ENCODE results near the gene PCGF3. TPM values are rescaled to one million over a fixed set of nuclear protein-coding genes. Genes with fewer than 3 reads are reported as not detected.
"Not testable (repeated sequence)": the region's sequence is repeated elsewhere in the genome, so short reads cannot be mapped to it uniquely, and the experiment has no call there.

PCGF3 gene
- total and polyA plus RNA-seq, 12 donors = 17.5 to 50.8 (median 21.9) TPM

DNA sequence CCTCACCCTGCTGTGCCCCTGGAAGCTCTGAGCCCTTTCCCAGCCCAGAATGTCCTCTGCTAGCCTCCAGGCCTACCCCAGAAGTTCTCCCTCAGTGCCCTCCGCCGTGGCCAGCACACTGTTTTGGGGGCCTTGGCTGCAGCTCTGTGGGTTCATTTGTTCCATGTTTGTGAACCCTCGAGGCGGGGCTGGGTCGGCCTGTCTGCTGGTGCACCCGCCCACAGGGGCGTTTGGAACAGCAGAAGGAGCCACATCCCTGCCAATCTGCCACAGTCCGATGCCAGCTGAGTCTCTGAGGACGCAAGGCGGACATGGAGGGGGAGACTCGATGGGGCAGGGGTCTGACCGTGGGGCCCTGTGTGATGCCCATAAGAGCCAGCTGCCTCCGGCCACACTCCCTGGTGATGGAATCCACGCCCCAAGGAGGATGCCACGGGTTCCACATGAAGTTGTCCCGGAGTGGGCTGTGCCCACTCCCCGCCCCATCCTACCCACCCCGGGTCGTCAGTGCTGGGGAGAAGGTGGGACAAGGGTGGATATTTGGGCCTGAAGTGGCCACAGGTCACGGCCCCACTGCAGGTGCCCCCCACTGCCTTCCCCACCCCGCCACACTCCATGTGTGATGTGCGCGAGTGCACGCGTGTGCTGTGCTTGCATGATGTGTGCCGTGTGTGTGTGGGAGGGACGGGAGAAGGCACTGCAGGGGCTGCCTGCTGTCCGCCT, 38.6 kb upstream of the PCGF3 start:
- 82 to 90% methylated on average over 28 of the region's 28 CpGs for WGBS, 2 donors
- DNase-seq (no peak), ATAC-seq (peak in 1 of 8 donors; percentile 2)
- Histone ChIP-seq H3K9me3 (no peaks in the 10 kb centered on the region), H3K4me3 (no peak overlapping the region), H3K27me3 (peaks cover 0 to 17% (median 2%) of the 10 kb centered on the region in 7 donors), H3K4me1 (peaks cover 0 to 19% (median 8%) of the 10 kb centered on the region in 9 donors), H3K36me3 (peaks cover 0 to 20% (median 10%) of the 10 kb centered on the region in 9 donors), H3K27ac (no peak overlapping the region)
- intact Hi-C loops (cut with DNase I) = no loop called here
- TF ChIP-seq, protein P1, sequence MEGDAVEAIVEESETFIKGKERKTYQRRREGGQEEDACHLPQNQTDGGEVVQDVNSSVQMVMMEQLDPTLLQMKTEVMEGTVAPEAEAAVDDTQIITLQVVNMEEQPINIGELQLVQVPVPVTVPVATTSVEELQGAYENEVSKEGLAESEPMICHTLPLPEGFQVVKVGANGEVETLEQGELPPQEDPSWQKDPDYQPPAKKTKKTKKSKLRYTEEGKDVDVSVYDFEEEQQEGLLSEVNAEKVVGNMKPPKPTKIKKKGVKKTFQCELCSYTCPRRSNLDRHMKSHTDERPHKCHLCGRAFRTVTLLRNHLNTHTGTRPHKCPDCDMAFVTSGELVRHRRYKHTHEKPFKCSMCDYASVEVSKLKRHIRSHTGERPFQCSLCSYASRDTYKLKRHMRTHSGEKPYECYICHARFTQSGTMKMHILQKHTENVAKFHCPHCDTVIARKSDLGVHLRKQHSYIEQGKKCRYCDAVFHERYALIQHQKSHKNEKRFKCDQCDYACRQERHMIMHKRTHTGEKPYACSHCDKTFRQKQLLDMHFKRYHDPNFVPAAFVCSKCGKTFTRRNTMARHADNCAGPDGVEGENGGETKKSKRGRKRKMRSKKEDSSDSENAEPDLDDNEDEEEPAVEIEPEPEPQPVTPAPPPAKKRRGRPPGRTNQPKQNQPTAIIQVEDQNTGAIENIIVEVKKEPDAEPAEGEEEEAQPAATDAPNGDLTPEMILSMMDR (IDR thresholded peaks at IDR 0.05) = no peak

DNA sequence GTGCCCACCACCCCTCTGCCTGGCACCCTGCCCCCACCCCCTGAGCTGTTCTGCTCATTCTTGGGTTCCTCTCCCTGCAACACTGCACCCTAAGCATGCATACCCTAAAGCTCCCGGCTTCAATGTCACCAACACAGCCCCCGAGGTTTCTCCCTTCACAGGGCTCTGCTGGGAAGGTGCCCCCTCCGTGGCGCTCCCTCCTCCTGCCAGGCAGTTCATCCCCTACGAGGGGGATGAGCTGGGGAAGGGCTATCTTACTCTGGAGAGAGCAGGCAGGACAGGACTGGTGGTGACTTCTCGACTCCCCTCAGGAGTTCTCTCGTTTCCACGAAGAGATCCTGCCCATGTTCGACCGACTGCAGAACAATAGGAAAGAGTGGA, 38.1 kb upstream of the PCGF3 start:
- Histone ChIP-seq H3K27me3 (peaks cover 0 to 17% (median 2%) of the 10 kb centered on the region in 7 donors), H3K36me3 (peaks cover 0 to 26% (median 16%) of the 10 kb centered on the region in 9 donors), H3K4me3 (no peak overlapping the region), H3K4me1 (peaks cover 0 to 19% (median 9%) of the 10 kb centered on the region in 9 donors), H3K27ac (no peak overlapping the region), H3K9me3 (no peaks in the 10 kb centered on the region)
- WGBS, 2 donors = 57 to 64% methylated on average over 10 of the region's 10 CpGs
- TF ChIP-seq, protein P1 (IDR thresholded peaks at IDR 0.05) = no peak
- intact Hi-C loops (cut with DNase I) = no loop called here
- DNase-seq = no peak
- peak in 1 of 8 donors; percentile 12 for ATAC-seq

DNA sequence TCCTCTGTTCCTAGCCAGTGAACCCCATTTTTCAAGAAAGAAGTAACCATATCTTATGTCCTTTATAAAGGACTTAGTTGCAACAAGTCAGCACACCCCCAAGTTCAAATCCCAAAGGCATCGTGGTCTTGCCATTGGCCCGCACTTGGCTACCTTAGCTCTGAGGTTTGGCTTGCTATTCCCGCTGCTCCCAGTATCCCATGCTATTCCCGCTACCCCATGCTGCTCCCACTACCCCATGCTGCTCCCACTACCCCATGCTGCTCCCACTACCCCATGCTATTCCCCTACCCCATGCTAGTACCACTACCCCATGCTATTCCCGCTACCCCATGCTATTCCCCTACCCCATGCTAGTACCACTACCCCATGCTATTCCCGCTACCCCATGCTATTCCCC, 37.4 kb upstream of the PCGF3 start:
- peaks cover 0 to 32% (median 17%) of the 10 kb centered on the region in 9 donors for H3K36me3 ChIP-seq
- H3K4me1 ChIP-seq = peaks cover 3 to 22% (median 15%) of the 10 kb centered on the region in 9 donors
- ATAC-seq; DNase-seq; H3K4me3 ChIP-seq; H3K9me3 ChIP-seq; H3K27ac ChIP-seq; intact Hi-C loops (cut with DNase I): not testable (repeated sequence)
- peaks cover 0 to 13% (median 2%) of the 10 kb centered on the region in 7 donors for H3K27me3 ChIP-seq
- 89 to 97% methylated on average over 6 of the region's 6 CpGs for WGBS, 2 donors

DNA sequence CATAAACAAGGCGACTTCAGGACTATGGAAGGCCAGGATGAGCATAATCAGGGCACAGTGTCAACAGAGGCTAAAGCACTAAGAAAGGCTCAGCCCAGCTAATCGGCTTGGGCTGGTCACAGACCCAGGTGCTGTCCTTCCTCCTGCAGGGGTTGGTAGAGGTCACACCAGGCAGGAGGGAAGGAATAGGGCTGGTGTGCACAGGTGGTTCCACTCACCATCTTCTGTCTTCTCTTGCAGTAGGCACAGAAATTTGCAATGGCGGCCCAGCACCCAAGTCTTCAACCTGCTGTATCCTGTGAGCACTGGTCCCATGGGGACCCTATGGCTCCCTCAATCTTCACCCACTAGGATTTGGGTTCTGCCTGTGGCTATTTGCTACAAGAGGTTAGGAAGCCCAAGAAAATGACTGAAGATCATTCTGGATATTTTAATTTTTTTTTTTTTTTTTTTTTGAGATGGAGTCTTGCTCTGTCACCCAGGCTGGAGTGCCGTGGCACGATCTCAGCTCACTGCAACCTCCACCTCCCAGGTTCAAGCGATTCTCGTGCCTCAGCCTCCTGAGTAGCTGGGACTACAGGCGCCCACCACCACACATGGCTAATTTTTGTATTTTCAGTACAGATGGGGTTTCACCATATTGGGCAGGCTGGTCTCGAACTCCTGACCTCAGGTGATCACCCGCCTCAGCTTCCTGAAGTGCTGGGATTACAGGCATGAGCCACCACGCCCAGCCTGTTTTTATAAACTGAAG, 35.6 kb upstream of the PCGF3 start:
- H3K27me3 ChIP-seq; DNase-seq; intact Hi-C loops (cut with DNase I); H3K4me3 ChIP-seq; ATAC-seq; H3K27ac ChIP-seq; H3K9me3 ChIP-seq: not testable (repeated sequence)
- WGBS, 2 donors = 95% methylated on average over 11 of the region's 11 CpGs
- H3K36me3 ChIP-seq = peaks cover 0 to 32% (median 17%) of the 10 kb centered on the region in 9 donors
- H3K4me1 ChIP-seq = peaks cover 5 to 18% (median 14%) of the 10 kb centered on the region in 9 donors

DNA sequence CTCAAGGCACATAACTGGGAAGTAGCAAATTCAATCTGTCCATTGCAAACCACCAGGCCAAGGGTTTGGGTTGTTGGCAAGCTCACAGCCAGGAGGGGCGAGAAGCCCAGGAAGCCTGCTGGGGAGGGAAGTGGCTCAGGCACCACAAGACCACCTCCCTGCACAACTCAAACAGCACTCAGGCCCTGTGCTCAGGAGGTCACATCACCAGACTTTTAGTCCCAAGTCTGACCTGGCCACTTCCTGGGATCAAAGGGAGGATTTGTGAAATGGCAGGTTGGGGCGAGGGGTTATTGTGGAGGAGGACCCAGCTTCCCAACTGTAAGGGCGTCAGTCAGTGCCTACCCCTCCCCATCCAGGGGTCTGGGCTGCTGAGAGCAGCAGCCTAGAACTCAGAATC, 33.9 kb upstream of the PCGF3 start:
- TF ChIP-seq, protein P1 (IDR thresholded peaks at IDR 0.05) = no peak
- Histone ChIP-seq H3K4me1 (peaks cover 5 to 31% (median 26%) of the 10 kb centered on the region in 9 donors), H3K27me3 (no peaks in the 10 kb centered on the region), H3K9me3 (no peaks in the 10 kb centered on the region), H3K4me3 (no peak overlapping the region), H3K36me3 (peaks cover 0 to 32% (median 17%) of the 10 kb centered on the region in 9 donors), H3K27ac (no peak overlapping the region)
- ATAC-seq = no peak
- WGBS, 2 donors = 94 to 96% methylated on average over 3 of the region's 3 CpGs
- intact Hi-C loops (cut with DNase I) = no loop called here
- no peak for DNase-seq
